Upper lobe of right lung (tissue), 1 donor: ENCODE measurements around the gene RIT1. TPM values are rescaled to one million over a fixed set of nuclear protein-coding genes. Genes with fewer than 3 reads are reported as not detected.

Experiments
- ATAC-seq: fragments of 200-7000 bp; cut with Tn5 transposase; one replicate; pipeline ENCODE4 v1.9.1; 2020; ENCODE audit warnings: mild to moderate bottlenecking, moderate library complexity
- DNase-seq: peaks from one replicate; pipeline ENCODE4 v3.0.0-alpha.2; 2020
- H3K27ac ChIP-seq: fragments of 200-600 bp; one replicate; pipeline ENCODE4 v1.8.0; 2022
- H3K27me3 ChIP-seq: fragments of 200-600 bp; one replicate; pipeline ENCODE4 v1.8.0; 2022; ENCODE audit warnings: mild to moderate bottlenecking
- H3K36me3 ChIP-seq: fragments of 200-600 bp; one replicate; pipeline ENCODE4 v1.8.0; 2022
- H3K4me1 ChIP-seq: fragments of 200-600 bp; one replicate; pipeline ENCODE4 v1.8.0; 2022
- H3K4me3 ChIP-seq: fragments of 200-600 bp; one replicate; pipeline ENCODE4 v1.8.0; 2022; ENCODE audit warnings: mild to moderate bottlenecking
- H3K9me3 ChIP-seq: fragments of 200-600 bp; one replicate; pipeline ENCODE4 v1.8.0; 2022
- CTCF ChIP-seq: fragments of 200-600 bp; IDR thresholded peaks from one replicate; pipeline ENCODE4 v1.8.0; 2022; ENCODE audit warnings: antibody characterized with exemption
- intact Hi-C: fragments of 100-400 bp; cut with DNase I; formaldehyde crosslinking; loops from one replicate; pipeline ENCODE4 v1.11.0; 2022
- total RNA-seq: library from RNA; stranded (reverse); fragmentation: NEBNext Ultra II Directional; extraction: Animal tissue kit (Norgen Biotek cat#: 25700); gene quantifications from one replicate; pipeline ENCODE4 v1.2.1, GENCODE V29; 2021
- donor health status: DM: no; HTN: yes; CAD: no; lungs with severe emphysema.

The RIT1 gene
- total RNA-seq, 1 donor from 2014 or later: 49.9 TPM

GRCh38 chr1:155877945-155878344 lies 33.2 kb downstream of the RIT1 start:
- DNase-seq: no peak
- no peak for TF ChIP-seq CTCF

GRCh38 chr1:155873860-155874259 lies 37.3 kb downstream of the RIT1 start:
- Histone ChIP-seq H3K27me3 (no peaks in the 10 kb centered on the region), H3K9me3 (no peaks in the 10 kb centered on the region), H3K36me3 (no peaks in the 10 kb centered on the region), H3K4me1 (no peaks in the 10 kb centered on the region), H3K27ac (no peak overlapping the region), H3K4me3 (no peak overlapping the region)
- DNase-seq (no peak), ATAC-seq (no peak)
- no peak for TF ChIP-seq CTCF
- intact Hi-C loops: no loop called here

More at GRCh38 chr1:155877945-155878344, 33.2 kb downstream of the RIT1 start:
- ATAC-seq: no peak
- H3K27ac ChIP-seq: no peak overlapping the region
- peaks cover 5% of the 10 kb centered on the region for H3K36me3 ChIP-seq
- H3K4me3 ChIP-seq: no peak overlapping the region
- no peaks in the 10 kb centered on the region for H3K4me1 ChIP-seq
- no peaks in the 10 kb centered on the region for H3K9me3 ChIP-seq
- no peaks in the 10 kb centered on the region for H3K27me3 ChIP-seq
- intact Hi-C loops: no loop called here

GRCh38 chr1:155872527-155872926 lies 38.6 kb downstream of the RIT1 start:
- ATAC-seq (no peak), DNase-seq (no peak)
- H3K9me3 ChIP-seq: no peaks in the 10 kb centered on the region
- no peaks in the 10 kb centered on the region for H3K36me3 ChIP-seq
- H3K27ac ChIP-seq: no peak overlapping the region
- intact Hi-C loops: no loop called here
- H3K4me3 ChIP-seq: no peak overlapping the region
- no peaks in the 10 kb centered on the region for H3K27me3 ChIP-seq
- no peaks in the 10 kb centered on the region for H3K4me1 ChIP-seq
- TF ChIP-seq CTCF: no peak

- intact Hi-C loops: no loop called here
- DNase-seq (no peak), ATAC-seq (no peak)
- no peak for TF ChIP-seq CTCF
- H3K36me3 ChIP-seq: no peaks in the 10 kb centered on the region
- H3K4me1 ChIP-seq: no peaks in the 10 kb centered on the region
- H3K9me3 ChIP-seq: no peaks in the 10 kb centered on the region
- no peaks in the 10 kb centered on the region for H3K27me3 ChIP-seq
- no peak overlapping the region for H3K27ac ChIP-seq
- H3K4me3 ChIP-seq: no peak overlapping the region
These were observed 39.8 kb downstream of the RIT1 start for GRCh38 chr1:155871390-155871789.

- Histone ChIP-seq H3K27me3 (no peaks in the 10 kb centered on the region), H3K4me3 (no peak overlapping the region), H3K9me3 (no peaks in the 10 kb centered on the region), H3K36me3 (no peaks in the 10 kb centered on the region), H3K4me1 (no peaks in the 10 kb centered on the region), H3K27ac (no peak overlapping the region)
- DNase-seq (no peak), ATAC-seq (no peak)
- intact Hi-C loops: no loop called here
- TF ChIP-seq CTCF: no peak
These were observed 43.4 kb downstream of the RIT1 start for GRCh38 chr1:155867766-155868165.

- ATAC-seq (no peak), DNase-seq (no peak)
- no peak for TF ChIP-seq CTCF
- Histone ChIP-seq H3K36me3 (no peaks in the 10 kb centered on the region), H3K9me3 (no peaks in the 10 kb centered on the region), H3K4me1 (no peaks in the 10 kb centered on the region), H3K4me3 (no peak overlapping the region), H3K27me3 (no peaks in the 10 kb centered on the region), H3K27ac (no peak overlapping the region)
- intact Hi-C loops: no loop called here
These were observed 46.8 kb downstream of the RIT1 start for GRCh38 chr1:155864393-155864792.
